ENCODE results near the gene HNF1A.

GRCh38 chr12:121017966-121018491, 39.7 kb downstream of the HNF1A start:
- TF ChIP-seq CTCF (IDR thresholded peaks at IDR 0.05) (no peak), POLR2A (IDR thresholded peaks at IDR 0.05) (no peak), POLR2AphosphoS5 (IDR thresholded peaks at IDR 0.05) (no peak)
